HepG2 (cell line): ENCODE data around the gene PRCD. TPM values are rescaled to one million over a fixed set of nuclear protein-coding genes. Genes with fewer than 3 reads are reported as not detected.

ENCODE experiments used
- EHMT2 ChIP-seq: fragments of 200-600 bp; sonication (generic); IDR thresholded peaks from 2 replicates; pipeline ENCODE4 v1.7.0; 2017; ENCODE audit warnings: antibody characterized with exemption, low read depth, low read length, borderline replicate concordance
- GLMP ChIP-seq: sonication (generic); formaldehyde crosslinking; IDR thresholded peaks from 2 replicates; pipeline ENCODE4 v1.9.0; 2021; ENCODE audit warnings: missing genetic modification reagents, mild to moderate bottlenecking, borderline replicate concordance
- GTF3A ChIP-seq: sonication (generic); formaldehyde crosslinking; conservative IDR thresholded peaks from 2 replicates; pipeline ENCODE4 v1.4.0; 2020; ENCODE audit warnings: mild to moderate bottlenecking, missing genetic modification reagents
- IKZF5 ChIP-seq: IDR thresholded peaks from 2 replicates; pipeline ENCODE4 v1.6.1; 2018; ENCODE audit warnings: missing genetic modification reagents, mild to moderate bottlenecking, missing compliant biosample characterization
- JDP2 ChIP-seq: sonication (generic); formaldehyde crosslinking; IDR thresholded peaks from 2 replicates; pipeline ENCODE4 v1.8.1; 2022; ENCODE audit warnings: missing genetic modification reagents, borderline replicate concordance
- KIAA2018 ChIP-seq: sonication (generic); formaldehyde crosslinking; IDR thresholded peaks from 2 replicates; pipeline ENCODE4 v1.5.0; 2020; ENCODE audit warnings: mild to moderate bottlenecking, missing genetic modification reagents, borderline replicate concordance
- MXI1 ChIP-seq: IDR thresholded peaks from 3 replicates; pipeline ENCODE4 v1.6.1; 2012; ENCODE audit warnings: low read depth, low read length, inconsistent platforms, borderline replicate concordance
- NFYB ChIP-seq: sonication (generic); formaldehyde crosslinking; IDR thresholded peaks from 2 replicates; pipeline ENCODE4 v1.4.0; 2020; ENCODE audit warnings: missing genetic modification reagents
- SAFB2 ChIP-seq: sonication (generic); formaldehyde crosslinking; IDR thresholded peaks from 2 replicates; pipeline ENCODE4 v1.5.1; 2020; ENCODE audit warnings: missing genetic modification reagents, low read depth, mild to moderate bottlenecking, borderline replicate concordance
- SCMH1 ChIP-seq: sonication (generic); formaldehyde crosslinking; IDR thresholded peaks from 2 replicates; pipeline ENCODE4 v1.9.0; 2021; ENCODE audit warnings: missing genetic modification reagents, mild to moderate bottlenecking, borderline replicate concordance
- TAF15 ChIP-seq: fragments of 200-400 bp; formaldehyde crosslinking; IDR thresholded peaks from one replicate; pipeline ENCODE4 v1.6.1; 2018; ENCODE audit warnings: mild to moderate bottlenecking, low read depth, low read length; ENCODE audit not compliant: poor library complexity, severe bottlenecking
- THRA ChIP-seq: sonication (generic); formaldehyde crosslinking; IDR thresholded peaks from 2 replicates; pipeline ENCODE4 v1.4.0; 2020; ENCODE audit warnings: missing genetic modification reagents, borderline replicate concordance
- ZFP90 ChIP-seq: sonication (generic); formaldehyde crosslinking; IDR thresholded peaks from 2 replicates; pipeline ENCODE4 v1.8.0; 2022; ENCODE audit warnings: missing genetic modification reagents, mild to moderate bottlenecking, inconsistent platforms, borderline replicate concordance
- ZFX ChIP-seq: sonication (generic); formaldehyde crosslinking; IDR thresholded peaks from 2 replicates; pipeline ENCODE4 v1.4.0; 2020; ENCODE audit warnings: mild to moderate bottlenecking, low read depth, missing genetic modification reagents, moderate library complexity
- ZNF326 ChIP-seq: sonication (generic); formaldehyde crosslinking; IDR thresholded peaks from 2 replicates; pipeline ENCODE4 v1.4.0; 2020; ENCODE audit warnings: missing genetic modification reagents, borderline replicate concordance
- ZNF496 ChIP-seq: sonication (generic); formaldehyde crosslinking; IDR thresholded peaks from 2 replicates; pipeline ENCODE4 v1.8.1; 2023; ENCODE audit warnings: mild to moderate bottlenecking, moderate library complexity, missing genetic modification reagents; ENCODE audit not compliant: insufficient replicate concordance
- ZNF816 ChIP-seq: sonication (generic); formaldehyde crosslinking; IDR thresholded peaks from 2 replicates; pipeline ENCODE4 v1.8.0; 2022; ENCODE audit warnings: missing genetic modification reagents, mild to moderate bottlenecking, borderline replicate concordance
- polyA plus RNA-seq, 8 experiments: library from polyadenylated mRNA; depleted of rRNA in 3 of 8; stranded (reverse) in 7 of 8; unstranded in 1 of 8; fragments of >200 nt; fragmentation: Illumina TruSeq in 4 of 8; extraction: Trizol in 4 of 8; gene quantifications; 2 replicates each; pipeline versions ENCODE4 v1.2.1 to v1.2.3, GENCODE V29; 2011 to 2016; ENCODE audit warnings: low read depth in 4 of 8, missing spikeins in 1 of 8, mixed read lengths in 1 of 8; ENCODE audit not compliant: insufficient read depth in 1 of 8
- total RNA-seq, 5 experiments: library from RNA; depleted of rRNA; stranded (reverse); fragments of >200 nt; fragmentation: Illumina TruSeq; extraction: Trizol; gene quantifications; 2 replicates each; pipeline ENCODE4 v1.2.3, GENCODE V29; 2016; ENCODE audit warnings: low read depth in 1 of 5

The PRCD gene
- total and polyA plus RNA-seq, 2 of the 13 experiments (the other 11 are each of a cell fraction or from before 2014, with no cell fraction given), result 0.51 TPM; not detected in 1

GRCh38 chr17:76532072-76532651 lies 7.7 kb upstream of the PRCD start (continued):
- no peak for TF ChIP-seq ZFP90
- TF ChIP-seq EHMT2, result no peak
- no peak for TF ChIP-seq JDP2 (CRISPR knock-in tag)
- no peak for TF ChIP-seq KIAA2018 (CRISPR knock-in tag)
- no peak for TF ChIP-seq ZNF816 (CRISPR knock-in tag)
- no peak for TF ChIP-seq ZNF496 (CRISPR knock-in tag)
- TF ChIP-seq IKZF5 (CRISPR knock-in tag), result no peak
- 0 out of 2 replicates have a peak, but pooled peaks have one; percentile 19 for TF ChIP-seq SAFB2 (CRISPR knock-in tag)
- no peak for TF ChIP-seq ZFX (CRISPR knock-in tag)
- no peak for TF ChIP-seq NFYB
- TF ChIP-seq THRA (CRISPR knock-in tag), result peak; percentile 50; the same call in 1 of the 2 replicates
- no peak for TF ChIP-seq ZNF326 (CRISPR knock-in tag)
- no peak for TF ChIP-seq MXI1
- no peak for TF ChIP-seq GTF3A (CRISPR knock-in tag)
- no peak for TF ChIP-seq TAF15
- TF ChIP-seq SCMH1 (CRISPR knock-in tag), result no peak
- no peak for TF ChIP-seq GLMP (CRISPR knock-in tag)
